GM04504 (cell line): ENCODE results near the gene NRAS.

Source experiments
- DNase-seq: peaks from one replicate; pipeline ENCODE4 v3.0.0-alpha.2; 2012; ENCODE audit warnings: low read depth

Gene NRAS

GRCh38 chr1:114676115-114676514 is 40.5 kb downstream of the NRAS start:
- DNase-seq: no peak

GRCh38 chr1:114671939-114672275 is 44.7 kb downstream of the NRAS start:
- DNase-seq: no peak

- no peak for DNase-seq
Measured at GRCh38 chr1:114671011-114671938, 45.3 kb downstream of the NRAS start.

- peak; percentile 81 for DNase-seq
Measured at GRCh38 chr1:114670083-114671010, 46.2 kb downstream of the NRAS start.

- no peak for DNase-seq
Measured at GRCh38 chr1:114669562-114670082, 46.9 kb downstream of the NRAS start, which contains the start of gene DENND2C. TSS of gene DENND2C (minus strand) at chr1:114670049. CDS start at chr1:114625984, 44,065 bp downstream.

GRCh38 chr1:114668784-114669561 is 47.6 kb downstream of the NRAS start:
- DNase-seq: no peak

- no peak for DNase-seq
Measured at GRCh38 chr1:114668373-114668772, 48.2 kb downstream of the NRAS start.

- no peak for DNase-seq
Measured at GRCh38 chr1:114666954-114667353, 49.6 kb downstream of the NRAS start.

- DNase-seq: no peak
Measured at GRCh38 chr1:114660238-114660637, 56.3 kb downstream of the NRAS start.
